ENCODE data around the gene ZNF460.

- TF ChIP-seq CTCF (IDR thresholded peaks at IDR 0.05; ENCODE audit: borderline replicate concordance, extremely low read depth, low read length, poor library complexity, severe bottlenecking) = no peak
- no peak for TF ChIP-seq EZH2 (IDR thresholded peaks at IDR 0.05; ENCODE audit: borderline replicate concordance, low read depth, low read length, severe bottlenecking)
These were observed 10.7 kb downstream of the ZNF460 start for GRCh38 chr19:57290970-57291369.
